Gastrocnemius medialis (tissue), 4 donors: Measurements from ENCODE around the gene XPOT.

Source experiments
- CTCF ChIP-seq, 5 experiments: fragments of 450-650 bp in 3 of 5; fragments of 200-600 bp in 2 of 5; sonication (generic) in 2 of 5; IDR thresholded peaks in 4 of 5; conservative IDR thresholded peaks in 1 of 5; 1 replicate in 4 of 5; 2 replicates in 1 of 5; pipeline ENCODE4 v1.5.1; 2016 to 2019; ENCODE audit warnings: antibody characterized with exemption in 5 of 5, mild to moderate bottlenecking in 3 of 5, moderate library complexity in 3 of 5
- POLR2A ChIP-seq, 2 donors: fragments of 450-650 bp; IDR thresholded peaks; one replicate each; pipeline ENCODE4 v1.6.1; 2017; ENCODE audit warnings: antibody characterized with exemption in 2 of 2, mild to moderate bottlenecking in 2 of 2, moderate library complexity in 2 of 2

GRCh38 chr12:64468966-64469365 lies 64.8 kb downstream of the XPOT start:
- TF ChIP-seq CTCF (IDR thresholded peaks at IDR 0.05 in 4 of 5, conservative IDR thresholded peaks at IDR 0.05 in 1 of 5): no peak
- no peak for TF ChIP-seq POLR2A (IDR thresholded peaks at IDR 0.05)
